HG03139 (cell line): ENCODE results near the gene RBL1.

Source experiments
- ATAC-seq: cut with Tn5 transposase; IDR thresholded peaks from one replicate; pipeline ENCODE4 v1.9.1; 2021; ENCODE audit not compliant: unreplicated experiment

Gene RBL1

GRCh38 chr20:36951979-36952738 lies 143.6 kb downstream of the RBL1 start:
- no peak for ATAC-seq

GRCh38 chr20:36951198-36951978 lies 144.4 kb downstream of the RBL1 start, which contains the start of gene SAMHD1:
SAMHD1 (minus strand) TSS chr20:36951708; CDS start chr20:36951643, 65 bp downstream.
- ATAC-seq = peak; percentile 89

GRCh38 chr20:36950414-36951197 lies 145.2 kb downstream of the RBL1 start:
- no peak for ATAC-seq
